Measurements from ENCODE around the gene SCD5. TPM values are rescaled to one million over a fixed set of nuclear protein-coding genes. Genes with fewer than 3 reads are reported as not detected.

The SCD5 gene
- total RNA-seq, 1 donor = 18.0 TPM

DNA sequence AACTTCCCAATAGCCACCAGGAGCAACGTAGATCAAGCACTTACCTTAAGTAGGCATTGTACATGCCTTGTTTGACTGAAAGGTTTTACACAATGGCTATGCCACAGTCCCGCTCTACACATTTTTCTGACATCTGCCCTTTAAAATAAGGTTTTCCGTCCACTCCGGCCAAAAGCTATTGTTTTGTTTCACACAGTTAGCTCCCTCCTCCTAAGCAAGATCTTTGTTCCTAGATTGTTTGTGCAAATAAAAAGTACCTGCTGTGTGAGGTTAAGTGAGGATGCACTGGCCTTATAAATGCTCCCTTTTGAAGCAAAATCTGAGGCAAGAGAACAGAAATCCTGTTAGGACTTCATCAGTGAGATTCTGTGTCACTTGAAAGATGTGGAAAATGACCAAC, 11.8 kb downstream of the SCD5 start:
- H3K4me3 ChIP-seq (ENCODE audit: low read depth, low read length) = no peak overlapping the region
- no peak for DNase-seq (ENCODE audit: low read depth)
- TF ChIP-seq, protein P1, sequence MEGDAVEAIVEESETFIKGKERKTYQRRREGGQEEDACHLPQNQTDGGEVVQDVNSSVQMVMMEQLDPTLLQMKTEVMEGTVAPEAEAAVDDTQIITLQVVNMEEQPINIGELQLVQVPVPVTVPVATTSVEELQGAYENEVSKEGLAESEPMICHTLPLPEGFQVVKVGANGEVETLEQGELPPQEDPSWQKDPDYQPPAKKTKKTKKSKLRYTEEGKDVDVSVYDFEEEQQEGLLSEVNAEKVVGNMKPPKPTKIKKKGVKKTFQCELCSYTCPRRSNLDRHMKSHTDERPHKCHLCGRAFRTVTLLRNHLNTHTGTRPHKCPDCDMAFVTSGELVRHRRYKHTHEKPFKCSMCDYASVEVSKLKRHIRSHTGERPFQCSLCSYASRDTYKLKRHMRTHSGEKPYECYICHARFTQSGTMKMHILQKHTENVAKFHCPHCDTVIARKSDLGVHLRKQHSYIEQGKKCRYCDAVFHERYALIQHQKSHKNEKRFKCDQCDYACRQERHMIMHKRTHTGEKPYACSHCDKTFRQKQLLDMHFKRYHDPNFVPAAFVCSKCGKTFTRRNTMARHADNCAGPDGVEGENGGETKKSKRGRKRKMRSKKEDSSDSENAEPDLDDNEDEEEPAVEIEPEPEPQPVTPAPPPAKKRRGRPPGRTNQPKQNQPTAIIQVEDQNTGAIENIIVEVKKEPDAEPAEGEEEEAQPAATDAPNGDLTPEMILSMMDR (IDR thresholded peaks at IDR 0.05; ENCODE audit: insufficient read depth, low read length) = no peak

DNA sequence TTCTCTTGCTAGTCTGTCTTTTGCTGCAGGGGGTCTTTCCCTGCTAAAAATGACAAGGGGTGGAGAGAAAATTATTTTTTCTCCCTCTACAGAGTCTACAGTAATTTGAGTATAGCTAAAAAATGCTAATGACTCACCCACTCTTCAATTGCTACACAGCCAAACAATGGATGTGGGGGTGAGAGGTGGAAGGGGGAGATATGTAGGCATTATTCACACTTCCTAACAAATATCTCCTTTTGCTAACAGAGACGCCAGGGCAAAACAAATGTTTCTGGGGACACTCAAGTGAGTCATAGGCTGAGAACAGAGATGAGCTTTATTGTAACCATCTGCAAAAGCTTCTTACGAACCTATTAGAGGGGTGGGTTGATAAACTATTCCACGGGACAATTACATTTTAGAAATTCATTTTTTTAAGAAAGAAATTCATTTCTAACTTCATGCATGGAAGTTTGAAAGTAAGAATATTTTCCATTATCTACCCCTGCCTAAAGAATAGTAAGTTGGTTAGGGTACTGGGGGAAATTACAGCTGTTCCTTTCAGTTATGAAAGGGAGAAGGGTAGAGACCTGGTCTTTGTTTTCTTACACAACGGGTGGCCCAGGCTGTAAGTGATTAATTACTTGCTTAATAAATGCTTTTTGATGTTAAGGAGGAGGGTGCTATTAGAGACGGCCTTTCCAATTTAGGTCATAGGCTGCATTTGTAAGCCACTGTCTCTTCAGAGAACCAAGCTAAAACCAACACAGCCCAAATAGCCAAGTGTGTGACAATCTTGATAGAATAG, 12.8 kb downstream of the SCD5 start:
- DNase-seq (ENCODE audit: low read depth) = peak; percentile 93
- TF ChIP-seq, protein P1 (IDR thresholded peaks at IDR 0.05; ENCODE audit: insufficient read depth, low read length) = no peak
- peak overlapping the region; percentile 47 for H3K4me3 ChIP-seq (ENCODE audit: low read depth, low read length)

DNA sequence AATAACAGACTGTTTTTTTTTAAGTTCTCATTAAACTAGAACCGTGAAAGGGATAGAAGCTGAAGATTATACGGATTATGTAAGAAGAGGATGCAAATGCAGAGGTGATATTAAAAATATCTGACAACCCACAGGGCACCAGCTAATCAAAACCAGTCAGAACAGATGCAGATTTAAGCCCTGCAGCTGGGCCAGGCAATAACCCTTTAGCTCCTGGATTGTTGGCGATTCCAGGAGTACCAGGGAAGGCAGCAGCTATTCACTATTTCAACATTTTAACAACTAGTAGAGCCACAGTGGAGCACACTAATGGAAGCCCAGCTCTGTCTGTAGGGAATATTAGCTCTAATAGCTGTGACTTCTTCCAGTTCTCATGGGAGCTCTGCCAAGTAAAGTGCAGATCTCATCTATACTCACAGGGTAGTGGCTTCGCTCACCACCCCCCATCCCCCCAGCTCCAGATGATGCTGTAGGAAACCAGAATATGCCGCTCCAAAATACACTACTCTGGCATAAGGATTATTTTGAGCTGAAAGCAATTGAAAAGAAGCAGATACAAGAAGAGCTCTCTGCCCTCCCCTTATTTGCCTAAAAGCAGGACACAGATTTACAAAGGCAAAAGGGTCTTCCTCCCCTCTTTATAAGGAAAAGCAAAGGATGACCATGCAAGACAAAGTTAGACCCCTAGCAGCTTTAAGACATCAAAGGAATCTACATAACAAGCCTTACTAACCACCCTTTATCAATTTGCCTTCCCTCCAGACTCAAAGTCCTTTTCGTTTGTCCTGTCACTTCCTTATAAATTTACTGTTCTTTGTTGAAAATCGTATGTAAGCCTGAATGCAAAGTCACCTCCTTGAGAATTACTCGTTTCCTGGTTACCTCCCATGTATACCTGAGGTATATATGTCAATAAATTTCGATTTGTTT, 13.7 kb downstream of the SCD5 start:
- TF ChIP-seq, protein P1 (IDR thresholded peaks at IDR 0.05; ENCODE audit: insufficient read depth, low read length) = no peak
- peak overlapping the region; percentile 47 for H3K4me3 ChIP-seq (ENCODE audit: low read depth, low read length)
- DNase-seq (ENCODE audit: low read depth) = peak; percentile 66

DNA sequence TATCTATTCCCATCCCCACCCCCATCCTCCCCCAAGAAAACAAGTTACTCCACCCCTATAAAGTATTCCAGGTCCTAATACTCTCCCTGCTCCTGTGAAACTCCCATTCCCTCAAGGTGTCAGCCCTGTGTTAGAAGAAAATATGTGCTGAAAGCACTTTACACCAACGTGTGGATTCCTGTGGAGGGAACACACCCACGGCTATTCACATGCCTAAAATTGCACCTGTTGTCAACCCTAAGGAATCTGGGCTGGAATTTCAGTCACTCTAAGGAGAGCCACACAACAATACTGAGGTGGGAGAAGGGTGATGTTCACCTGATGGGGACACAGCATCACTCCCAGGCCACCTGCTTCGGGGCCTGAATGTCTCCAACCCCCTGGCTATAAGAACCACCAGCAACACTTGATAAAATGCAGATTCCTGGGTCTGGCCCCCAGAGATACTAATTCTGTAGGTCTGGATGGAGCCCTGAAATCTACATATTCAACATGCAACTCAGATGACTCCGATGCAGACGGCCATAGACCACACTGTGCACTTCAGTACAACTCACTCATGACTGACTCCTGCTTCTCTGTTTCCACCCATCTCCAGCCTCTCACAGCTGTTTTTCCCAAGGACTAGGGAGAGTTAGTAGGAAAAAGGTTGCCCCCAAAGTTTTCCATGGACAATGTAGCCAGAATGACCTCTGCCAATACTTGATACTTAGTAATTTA, 15.8 kb downstream of the SCD5 start:
- TF ChIP-seq, protein P1 (IDR thresholded peaks at IDR 0.05; ENCODE audit: insufficient read depth, low read length) = no peak
- DNase-seq (ENCODE audit: low read depth) = no peak
- H3K4me3 ChIP-seq (ENCODE audit: low read depth, low read length) = no peak overlapping the region

DNA sequence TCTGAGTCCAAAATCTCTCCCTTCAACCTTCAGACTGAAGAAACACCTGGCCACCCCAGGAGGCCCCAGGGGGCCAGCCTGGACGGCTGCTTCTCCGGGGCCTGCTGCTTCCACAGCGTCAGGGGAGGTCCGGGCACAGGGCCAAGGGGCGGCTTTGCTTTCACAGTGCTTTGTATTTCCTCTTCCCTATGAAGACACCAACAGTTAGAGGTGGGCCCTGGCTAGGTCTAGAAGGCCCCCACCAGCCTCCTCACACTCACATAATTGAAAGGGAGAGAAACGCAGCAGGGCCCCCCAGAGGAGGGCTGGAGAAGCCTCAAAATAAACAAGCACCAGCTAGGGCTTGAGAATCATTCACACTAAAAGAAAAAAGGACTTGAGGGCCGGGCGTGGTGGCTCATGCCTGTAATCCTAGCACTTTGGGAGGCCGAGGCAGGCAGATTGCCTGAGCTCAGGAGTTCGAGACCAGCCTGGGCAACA, 17.8 kb downstream of the SCD5 start:
- H3K4me3 ChIP-seq (ENCODE audit: low read depth, low read length) = no peak overlapping the region
- peak; percentile 57 for DNase-seq (ENCODE audit: low read depth)
- TF ChIP-seq, protein P1 (IDR thresholded peaks at IDR 0.05; ENCODE audit: insufficient read depth, low read length) = no peak

DNA sequence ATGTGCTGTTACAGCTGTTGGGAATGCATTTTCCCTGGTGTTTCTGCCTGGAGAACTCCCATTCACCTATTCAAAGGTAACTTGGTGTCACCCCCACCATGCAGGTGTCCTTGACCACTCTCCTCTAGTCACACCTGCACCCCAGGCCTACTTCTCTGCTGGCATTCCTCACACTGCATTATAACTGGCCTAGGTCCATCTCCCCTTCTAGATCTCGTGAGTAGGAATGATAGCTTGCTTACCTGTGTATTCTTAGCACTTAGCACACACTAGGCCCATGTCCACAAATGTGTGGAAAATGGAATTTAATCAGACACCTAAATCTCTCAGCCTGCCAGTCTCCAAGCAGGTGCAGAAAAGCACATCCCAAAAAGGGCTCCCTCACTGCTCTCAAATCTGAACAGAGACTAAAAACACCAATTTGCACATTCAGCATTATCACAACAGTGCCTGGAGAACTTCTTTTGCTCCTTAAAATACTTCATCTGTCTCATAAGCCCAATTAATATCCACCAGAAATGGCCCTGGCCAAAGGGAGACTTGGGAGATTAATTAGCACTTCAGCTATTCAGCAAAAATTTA, 18.3 kb downstream of the SCD5 start:
- no peak for DNase-seq (ENCODE audit: low read depth)
- TF ChIP-seq, protein P1 (IDR thresholded peaks at IDR 0.05; ENCODE audit: insufficient read depth, low read length) = no peak

More for the DNA sequence above, 18.3 kb downstream of the SCD5 start:
- no peak overlapping the region for H3K4me3 ChIP-seq (ENCODE audit: low read depth, low read length)
